ENCODE results near the gene DNER.

Gene DNER

DNA sequence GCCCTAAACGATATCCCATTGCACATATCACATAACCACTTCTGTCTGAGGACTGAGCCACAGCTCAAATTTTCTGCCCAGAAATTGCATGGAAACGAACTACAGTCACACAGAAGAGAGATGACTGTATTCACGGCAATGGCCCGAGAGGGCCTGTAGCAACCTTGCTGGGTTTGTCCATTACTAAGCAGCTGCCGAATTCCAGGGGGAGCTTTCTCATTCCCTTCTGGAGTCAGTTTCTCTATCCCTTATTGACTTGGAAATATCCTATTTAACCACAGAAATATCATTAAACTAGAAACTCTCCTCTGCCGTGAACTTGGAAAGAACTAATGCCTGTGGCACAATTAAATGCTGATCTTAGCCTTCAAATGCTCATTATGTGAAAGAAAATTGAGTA is 183.9 kb downstream of the DNER start:
- Histone ChIP-seq H3K36me3 (ENCODE audit: insufficient read depth, insufficient read length, low read length) (no peaks in the 10 kb centered on the region), H3K9ac (ENCODE audit: insufficient read length, low read depth) (no peak overlapping the region)

DNA sequence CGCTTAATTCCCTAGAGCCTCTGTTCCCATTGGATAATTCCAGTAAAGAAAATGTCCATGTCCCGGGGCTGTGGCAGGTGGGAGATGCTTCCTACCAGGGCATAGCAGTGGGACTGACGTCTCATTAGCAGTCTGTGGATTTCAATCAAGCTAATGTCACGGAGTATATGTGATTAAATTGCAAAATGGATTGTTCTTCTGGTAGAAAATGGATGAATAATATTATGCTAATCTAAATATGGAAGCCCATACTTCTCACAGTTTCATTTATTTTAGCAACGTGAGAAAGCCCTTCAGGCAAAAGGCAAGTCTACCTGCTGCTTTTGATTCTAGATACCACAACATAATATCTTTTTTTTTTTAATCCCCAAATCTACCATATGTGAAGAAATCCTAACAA is 185.5 kb downstream of the DNER start:
- Histone ChIP-seq H3K4me3 (ENCODE audit: insufficient read length, low read depth) (no peak overlapping the region), H3K36me3 (ENCODE audit: insufficient read depth, insufficient read length, low read length) (no peaks in the 10 kb centered on the region), H3K27me3 (ENCODE audit: insufficient read depth, insufficient read length) (no peaks in the 10 kb centered on the region), H3K9ac (ENCODE audit: insufficient read length, low read depth) (no peak overlapping the region), H3K9me3 (ENCODE audit: insufficient read depth, low read length) (no peaks in the 10 kb centered on the region), H3K4me1 (ENCODE audit: insufficient read depth, insufficient read length) (no peaks in the 10 kb centered on the region)
- no peak for TF ChIP-seq YY1 (IDR thresholded peaks at IDR 0.05; ENCODE audit: insufficient read depth, insufficient read length)
- TF ChIP-seq SUZ12 (IDR thresholded peaks at IDR 0.05; ENCODE audit: extremely low read depth, insufficient read depth, insufficient read length), result no peak
- no peak for TF ChIP-seq ZNF274 (IDR thresholded peaks at IDR 0.05; ENCODE audit: low read depth, low read length)
- no peak for DNase-seq (ENCODE audit: low read depth, low spot score)

More for the DNA sequence above, 183.9 kb downstream of the DNER start:
- no peaks in the 10 kb centered on the region for H3K27me3 ChIP-seq (ENCODE audit: insufficient read depth, insufficient read length)
- H3K9me3 ChIP-seq (ENCODE audit: insufficient read depth, low read length), result no peaks in the 10 kb centered on the region
- no peaks in the 10 kb centered on the region for H3K4me1 ChIP-seq (ENCODE audit: insufficient read depth, insufficient read length)
- H3K4me3 ChIP-seq (ENCODE audit: insufficient read length, low read depth), result no peak overlapping the region
- TF ChIP-seq SUZ12 (IDR thresholded peaks at IDR 0.05; ENCODE audit: extremely low read depth, insufficient read depth, insufficient read length) (no peak), ZNF274 (IDR thresholded peaks at IDR 0.05; ENCODE audit: low read depth, low read length) (no peak), YY1 (IDR thresholded peaks at IDR 0.05; ENCODE audit: insufficient read depth, insufficient read length) (no peak)
- DNase-seq (ENCODE audit: low read depth, low spot score), result no peak

DNA sequence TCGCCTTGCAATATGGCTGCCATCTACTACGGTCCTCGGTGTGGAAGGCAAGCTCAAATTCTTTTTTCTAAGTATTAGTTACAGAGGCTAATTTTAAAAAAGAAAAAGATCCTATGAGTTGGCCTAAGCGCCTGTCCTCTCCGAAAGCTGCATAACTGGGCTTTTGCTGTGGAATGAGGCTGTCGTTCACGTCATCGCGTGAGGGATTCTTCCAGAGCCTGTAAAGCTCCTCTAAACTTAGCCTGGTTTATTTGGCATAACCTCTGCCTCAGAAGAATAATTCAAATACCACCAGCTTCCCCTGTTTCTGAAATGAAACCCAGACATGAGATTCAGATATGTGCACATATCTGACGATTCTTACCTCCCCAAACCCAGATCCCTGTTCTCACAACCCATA is 187.4 kb downstream of the DNER start:
- Histone ChIP-seq H3K4me1 (ENCODE audit: insufficient read depth, insufficient read length) (no peaks in the 10 kb centered on the region), H3K36me3 (ENCODE audit: insufficient read depth, insufficient read length, low read length) (no peaks in the 10 kb centered on the region), H3K27me3 (ENCODE audit: insufficient read depth, insufficient read length) (no peaks in the 10 kb centered on the region), H3K9ac (ENCODE audit: insufficient read length, low read depth) (no peak overlapping the region), H3K4me3 (ENCODE audit: insufficient read length, low read depth) (no peak overlapping the region), H3K9me3 (ENCODE audit: insufficient read depth, low read length) (no peaks in the 10 kb centered on the region)
- no peak for TF ChIP-seq YY1 (IDR thresholded peaks at IDR 0.05; ENCODE audit: insufficient read depth, insufficient read length)
- no peak for TF ChIP-seq ZNF274 (IDR thresholded peaks at IDR 0.05; ENCODE audit: low read depth, low read length)
- TF ChIP-seq SUZ12 (IDR thresholded peaks at IDR 0.05; ENCODE audit: extremely low read depth, insufficient read depth, insufficient read length), result no peak
- no peak for DNase-seq (ENCODE audit: low read depth, low spot score)

DNA sequence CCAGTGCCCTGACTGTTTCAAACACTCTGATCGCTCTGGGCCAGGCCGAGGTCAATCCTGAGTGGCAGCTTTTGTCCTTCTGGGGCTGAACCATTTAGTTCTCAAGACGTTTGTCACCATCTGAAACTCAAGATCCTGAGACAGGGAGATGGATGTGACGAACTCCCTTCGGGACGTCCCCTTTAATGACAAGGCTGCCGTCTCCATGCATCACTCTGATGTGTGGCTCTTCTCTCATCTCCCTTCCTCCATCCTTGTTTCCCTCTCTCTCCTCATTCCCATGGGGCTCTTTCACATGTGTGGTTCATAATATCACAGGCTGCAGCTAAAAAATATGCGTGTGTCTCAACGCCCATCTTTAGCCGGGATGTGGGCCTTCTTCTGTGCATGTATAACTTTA is 189.6 kb downstream of the DNER start:
- Histone ChIP-seq H3K36me3 (ENCODE audit: insufficient read depth, insufficient read length, low read length) (no peaks in the 10 kb centered on the region), H3K4me3 (ENCODE audit: insufficient read length, low read depth) (no peak overlapping the region), H3K27me3 (ENCODE audit: insufficient read depth, insufficient read length) (no peaks in the 10 kb centered on the region), H3K4me1 (ENCODE audit: insufficient read depth, insufficient read length) (no peaks in the 10 kb centered on the region), H3K9ac (ENCODE audit: insufficient read length, low read depth) (no peak overlapping the region), H3K9me3 (ENCODE audit: insufficient read depth, low read length) (no peaks in the 10 kb centered on the region)
- TF ChIP-seq SUZ12 (IDR thresholded peaks at IDR 0.05; ENCODE audit: extremely low read depth, insufficient read depth, insufficient read length), result no peak
- TF ChIP-seq YY1 (IDR thresholded peaks at IDR 0.05; ENCODE audit: insufficient read depth, insufficient read length), result no peak
- no peak for TF ChIP-seq ZNF274 (IDR thresholded peaks at IDR 0.05; ENCODE audit: low read depth, low read length)
- no peak for DNase-seq (ENCODE audit: low read depth, low spot score)

DNA sequence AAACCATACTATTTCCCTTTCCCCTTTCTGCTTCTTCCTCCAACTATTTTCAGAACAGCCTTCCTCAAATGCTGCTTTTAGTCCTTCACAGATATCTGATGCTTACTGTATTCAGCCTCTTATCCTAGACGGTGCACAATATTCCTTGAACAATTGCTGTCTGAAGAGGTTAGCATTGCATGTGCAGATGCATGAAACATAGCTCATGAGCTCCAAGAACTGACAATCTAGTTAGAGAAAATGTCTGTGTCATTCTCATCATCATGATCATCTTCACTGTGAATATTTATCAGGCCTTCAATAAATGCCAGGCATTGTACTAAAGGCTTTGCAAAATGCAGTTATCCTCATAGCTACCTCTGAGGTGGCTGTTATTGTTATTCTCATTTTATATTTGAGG is 190.7 kb downstream of the DNER start:
- H3K9ac ChIP-seq (ENCODE audit: insufficient read length, low read depth), result no peak overlapping the region
- no peaks in the 10 kb centered on the region for H3K36me3 ChIP-seq (ENCODE audit: insufficient read depth, insufficient read length, low read length)
- H3K27me3 ChIP-seq (ENCODE audit: insufficient read depth, insufficient read length), result no peaks in the 10 kb centered on the region
- no peak for DNase-seq (ENCODE audit: low read depth, low spot score)
- no peaks in the 10 kb centered on the region for H3K9me3 ChIP-seq (ENCODE audit: insufficient read depth, low read length)
- no peaks in the 10 kb centered on the region for H3K4me1 ChIP-seq (ENCODE audit: insufficient read depth, insufficient read length)
- H3K4me3 ChIP-seq (ENCODE audit: insufficient read length, low read depth), result no peak overlapping the region
- no peak for TF ChIP-seq SUZ12 (IDR thresholded peaks at IDR 0.05; ENCODE audit: extremely low read depth, insufficient read depth, insufficient read length)
- no peak for TF ChIP-seq YY1 (IDR thresholded peaks at IDR 0.05; ENCODE audit: insufficient read depth, insufficient read length)
- TF ChIP-seq ZNF274 (IDR thresholded peaks at IDR 0.05; ENCODE audit: low read depth, low read length), result no peak

DNA sequence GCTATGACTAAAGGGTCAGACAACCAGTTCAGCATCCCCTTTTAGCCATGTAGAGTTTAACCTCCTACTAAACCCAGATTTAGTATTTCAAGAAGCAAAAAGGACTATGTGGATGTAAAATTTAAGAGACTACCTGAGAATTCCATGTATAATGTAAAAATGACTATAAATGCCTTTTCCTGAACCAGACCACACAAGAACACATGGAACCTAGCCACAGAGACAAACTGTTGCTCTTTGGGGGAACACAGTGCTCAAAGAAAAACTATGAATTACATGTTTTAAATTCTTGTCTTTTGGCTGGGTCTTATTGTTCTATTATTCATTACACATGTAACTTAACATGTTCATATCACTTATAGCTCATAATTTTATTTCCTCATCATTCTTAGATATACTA is 192.8 kb downstream of the DNER start:
- no peaks in the 10 kb centered on the region for H3K36me3 ChIP-seq (ENCODE audit: insufficient read depth, insufficient read length, low read length)
- H3K9me3 ChIP-seq (ENCODE audit: insufficient read depth, low read length), result no peaks in the 10 kb centered on the region
- no peaks in the 10 kb centered on the region for H3K27me3 ChIP-seq (ENCODE audit: insufficient read depth, insufficient read length)
- H3K9ac ChIP-seq (ENCODE audit: insufficient read length, low read depth), result no peak overlapping the region
- no peak for DNase-seq (ENCODE audit: low read depth, low spot score)
- H3K4me1 ChIP-seq (ENCODE audit: insufficient read depth, insufficient read length), result no peaks in the 10 kb centered on the region
- TF ChIP-seq ZNF274 (IDR thresholded peaks at IDR 0.05; ENCODE audit: low read depth, low read length) (no peak), SUZ12 (IDR thresholded peaks at IDR 0.05; ENCODE audit: extremely low read depth, insufficient read depth, insufficient read length) (no peak), YY1 (IDR thresholded peaks at IDR 0.05; ENCODE audit: insufficient read depth, insufficient read length) (no peak)
- no peak overlapping the region for H3K4me3 ChIP-seq (ENCODE audit: insufficient read length, low read depth)

DNA sequence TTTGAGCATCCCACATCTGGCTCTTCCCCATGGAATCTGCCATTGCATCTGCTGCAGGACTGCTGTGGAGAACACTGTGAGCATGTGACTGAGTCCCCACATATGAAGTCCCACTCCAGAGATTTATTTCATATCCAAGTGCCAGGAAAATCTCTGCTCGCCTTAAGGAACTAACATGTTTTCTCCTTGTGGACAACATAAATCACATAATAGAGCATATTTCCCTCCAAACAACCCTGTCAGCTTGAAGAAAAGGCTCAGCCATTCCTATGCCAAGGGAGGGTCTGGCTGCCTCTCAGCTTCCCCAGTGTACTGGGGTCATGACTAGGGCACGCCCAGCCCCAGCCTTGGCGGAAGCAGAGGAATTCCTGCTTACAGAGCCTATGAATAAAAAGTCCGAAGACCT is 193.7 kb downstream of the DNER start:
- Histone ChIP-seq H3K4me3 (ENCODE audit: insufficient read length, low read depth) (no peak overlapping the region), H3K36me3 (ENCODE audit: insufficient read depth, insufficient read length, low read length) (no peaks in the 10 kb centered on the region), H3K4me1 (ENCODE audit: insufficient read depth, insufficient read length) (no peaks in the 10 kb centered on the region), H3K27me3 (ENCODE audit: insufficient read depth, insufficient read length) (no peaks in the 10 kb centered on the region), H3K9ac (ENCODE audit: insufficient read length, low read depth) (no peak overlapping the region), H3K9me3 (ENCODE audit: insufficient read depth, low read length) (no peaks in the 10 kb centered on the region)
- TF ChIP-seq ZNF274 (IDR thresholded peaks at IDR 0.05; ENCODE audit: low read depth, low read length) (no peak), SUZ12 (IDR thresholded peaks at IDR 0.05; ENCODE audit: extremely low read depth, insufficient read depth, insufficient read length) (no peak), YY1 (IDR thresholded peaks at IDR 0.05; ENCODE audit: insufficient read depth, insufficient read length) (no peak)
- no peak for DNase-seq (ENCODE audit: low read depth, low spot score)
